Activated naive CD8-positive, alpha-beta T cell treated with anti-CD3 and anti-CD28 coated beads for 36 hours (primary cell): ENCODE data around the gene NXPH1. TPM values are rescaled to one million over a fixed set of nuclear protein-coding genes. Genes with fewer than 3 reads are reported as not detected.

ENCODE experiments used
- DNase-seq: peaks from one replicate; pipeline ENCODE4 v3.0.0; 2021
- H3K27ac Mint-ChIP-seq: one replicate; pipeline ENCODE4 v1.8.0; 2022; ENCODE audit warnings: mild to moderate bottlenecking, moderate library complexity, mixed read lengths
- H3K27me3 Mint-ChIP-seq: one replicate; pipeline ENCODE4 v1.8.0; 2022; ENCODE audit warnings: mild to moderate bottlenecking, mixed read lengths
- H3K36me3 Mint-ChIP-seq: one replicate; pipeline ENCODE4 v1.8.0; 2021; ENCODE audit warnings: mild to moderate bottlenecking, mixed read lengths
- H3K4me1 Mint-ChIP-seq: one replicate; pipeline ENCODE4 v1.8.0; 2021; ENCODE audit warnings: mixed read lengths
- H3K4me3 Mint-ChIP-seq: one replicate; pipeline ENCODE4 v1.8.0; 2022; ENCODE audit warnings: mild to moderate bottlenecking, moderate library complexity, mixed read lengths
- H3K9me3 Mint-ChIP-seq: one replicate; pipeline ENCODE4 v1.8.0; 2022; ENCODE audit warnings: mixed read lengths
- total RNA-seq, 2 experiments: library from RNA; stranded (reverse); gene quantifications; one replicate each; pipeline ENCODE4 v1.2.3, GENCODE V29; 2021

Gene NXPH1
- total RNA-seq, 2 experiments from 2014 or later, result not detected

DNA sequence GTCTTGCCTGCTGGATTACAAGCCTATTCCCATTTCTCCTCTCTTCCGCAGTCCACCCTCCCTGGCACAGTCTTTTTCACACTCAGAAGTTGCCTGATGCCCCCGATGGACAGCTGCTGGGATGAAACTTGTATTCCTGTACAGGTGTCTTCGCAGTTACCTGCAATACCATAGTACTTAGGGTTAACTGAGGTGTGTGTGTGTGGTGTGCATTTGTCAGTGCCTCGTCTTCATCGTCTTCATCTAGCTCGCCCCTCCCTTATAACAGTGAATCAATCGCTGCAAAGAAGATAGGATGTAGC, 11.0 kb downstream of the NXPH1 start:
- no peak overlapping the region for H3K27ac Mint-ChIP-seq
- H3K27me3 Mint-ChIP-seq, result peaks cover 79% of the 10 kb centered on the region
- peaks cover 11% of the 10 kb centered on the region for H3K9me3 Mint-ChIP-seq
- no peak overlapping the region for H3K4me3 Mint-ChIP-seq
- peaks cover 2% of the 10 kb centered on the region for H3K4me1 Mint-ChIP-seq
- no peak for DNase-seq
- peaks cover 9% of the 10 kb centered on the region for H3K36me3 Mint-ChIP-seq

DNA sequence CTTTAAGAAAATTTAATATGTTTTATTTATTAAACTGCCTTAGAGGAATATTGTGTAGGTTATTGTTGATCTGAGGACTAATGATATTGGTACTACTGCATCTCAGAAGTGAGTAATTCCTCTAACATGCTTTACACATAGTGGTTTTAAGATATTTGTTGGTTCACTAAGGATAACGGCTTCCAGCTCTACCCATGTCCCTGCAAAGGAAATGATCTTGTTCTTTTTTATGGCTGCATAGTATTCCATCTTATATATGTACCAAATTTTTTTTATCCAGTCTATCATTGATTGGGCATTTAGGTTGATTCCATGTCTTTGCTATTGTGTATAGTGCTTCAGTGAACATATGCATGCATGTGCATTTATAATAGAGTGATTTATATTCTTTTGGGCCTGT, 20.1 kb downstream of the NXPH1 start:
- DNase-seq, result no peak
- no peaks in the 10 kb centered on the region for H3K36me3 Mint-ChIP-seq
- no peak overlapping the region for H3K4me3 Mint-ChIP-seq
- no peaks in the 10 kb centered on the region for H3K4me1 Mint-ChIP-seq
- H3K9me3 Mint-ChIP-seq, result no peaks in the 10 kb centered on the region
- H3K27ac Mint-ChIP-seq, result no peak overlapping the region
- no peaks in the 10 kb centered on the region for H3K27me3 Mint-ChIP-seq

DNA sequence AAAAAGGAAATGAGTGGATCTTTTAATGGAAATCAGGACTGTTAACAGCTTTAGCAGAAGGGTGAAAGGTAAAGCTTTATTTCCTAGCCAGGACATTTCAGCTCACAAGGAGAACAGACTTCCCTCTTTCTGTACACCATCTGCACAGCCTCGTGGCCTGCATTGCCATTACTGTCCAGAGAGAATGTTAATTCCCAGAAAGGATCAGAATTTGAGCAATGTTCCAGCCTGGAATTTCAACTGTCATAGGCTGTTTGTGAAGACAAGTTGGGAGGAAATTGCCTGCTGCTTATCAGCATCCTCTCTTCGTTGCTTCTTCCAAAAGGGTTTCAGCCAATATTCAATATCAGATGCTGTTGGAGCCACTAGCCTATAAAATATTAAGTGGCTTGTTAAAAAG, 22.0 kb downstream of the NXPH1 start:
- Mint-ChIP-seq H3K36me3 (no peaks in the 10 kb centered on the region), H3K4me1 (no peaks in the 10 kb centered on the region), H3K4me3 (no peak overlapping the region), H3K27me3 (peaks cover 2% of the 10 kb centered on the region), H3K9me3 (no peaks in the 10 kb centered on the region), H3K27ac (no peak overlapping the region)
- no peak for DNase-seq

DNA sequence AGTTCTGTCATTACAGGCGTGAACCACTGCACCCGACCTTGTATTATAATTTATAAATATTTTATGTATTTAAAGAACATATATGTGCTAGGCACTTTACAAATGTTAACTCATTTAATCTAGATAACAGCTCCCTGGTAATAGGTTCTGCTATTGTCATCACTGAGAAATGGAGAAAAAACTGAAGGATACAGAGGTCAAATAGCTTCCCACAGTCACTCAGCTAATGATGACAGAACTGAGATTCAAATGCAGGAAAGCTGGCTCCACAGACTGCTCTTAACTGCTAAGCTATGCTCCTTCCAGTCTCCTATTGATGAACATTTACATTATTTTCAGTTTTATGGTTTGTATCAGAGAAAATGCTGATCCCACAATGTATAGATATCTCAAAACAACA, 28.9 kb downstream of the NXPH1 start:
- no peak overlapping the region for H3K4me3 Mint-ChIP-seq
- no peaks in the 10 kb centered on the region for H3K9me3 Mint-ChIP-seq
- no peaks in the 10 kb centered on the region for H3K36me3 Mint-ChIP-seq
- no peak overlapping the region for H3K27ac Mint-ChIP-seq
- peaks cover 3% of the 10 kb centered on the region for H3K27me3 Mint-ChIP-seq
- H3K4me1 Mint-ChIP-seq, result no peaks in the 10 kb centered on the region
- DNase-seq, result no peak

DNA sequence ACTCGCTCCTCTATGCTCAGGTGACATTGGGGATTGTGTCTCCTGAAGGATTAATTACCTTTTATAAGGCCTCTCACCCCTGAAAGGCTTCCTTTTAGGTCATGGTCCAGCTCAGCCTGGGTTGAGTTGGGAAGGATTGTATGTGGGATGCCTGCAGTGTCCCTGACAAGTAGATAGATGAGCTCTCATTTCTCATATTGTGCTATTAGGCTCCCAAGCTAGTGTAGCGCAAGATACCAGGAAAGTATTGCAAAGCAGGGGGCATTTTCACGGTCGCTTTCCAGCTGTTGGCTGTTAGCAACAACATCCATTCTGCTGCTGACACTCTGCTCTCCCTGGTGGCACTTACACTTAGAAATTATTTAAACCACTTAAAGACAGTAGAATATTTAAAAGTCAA, 31.9 kb downstream of the NXPH1 start:
- Mint-ChIP-seq H3K27me3 (peaks cover 8% of the 10 kb centered on the region), H3K4me3 (no peak overlapping the region), H3K27ac (no peak overlapping the region), H3K4me1 (no peaks in the 10 kb centered on the region), H3K9me3 (no peaks in the 10 kb centered on the region), H3K36me3 (no peaks in the 10 kb centered on the region)
- no peak for DNase-seq

DNA sequence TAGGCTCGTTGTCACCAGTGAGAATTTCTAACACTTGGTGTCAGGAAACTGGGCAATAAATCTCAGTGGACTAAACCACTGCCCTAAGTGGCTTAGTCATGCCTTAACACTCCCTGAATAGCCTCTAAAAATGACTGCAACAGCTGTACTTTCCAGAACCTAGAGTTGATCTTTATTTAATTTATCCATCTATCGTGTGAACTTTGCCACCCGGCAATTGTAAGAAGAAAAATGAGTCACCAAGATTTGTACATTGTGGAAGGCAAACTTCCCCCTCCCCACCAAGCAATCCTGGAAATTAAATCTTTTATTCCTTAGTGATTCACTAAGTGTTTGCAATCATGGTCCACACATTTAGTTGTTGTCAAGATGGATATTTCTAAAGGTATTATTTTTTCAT, 47.1 kb downstream of the NXPH1 start:
- H3K4me1 Mint-ChIP-seq, result no peaks in the 10 kb centered on the region
- no peak overlapping the region for H3K27ac Mint-ChIP-seq
- no peaks in the 10 kb centered on the region for H3K27me3 Mint-ChIP-seq
- H3K36me3 Mint-ChIP-seq, result no peaks in the 10 kb centered on the region
- no peak overlapping the region for H3K4me3 Mint-ChIP-seq
- no peaks in the 10 kb centered on the region for H3K9me3 Mint-ChIP-seq
- no peak for DNase-seq

DNA sequence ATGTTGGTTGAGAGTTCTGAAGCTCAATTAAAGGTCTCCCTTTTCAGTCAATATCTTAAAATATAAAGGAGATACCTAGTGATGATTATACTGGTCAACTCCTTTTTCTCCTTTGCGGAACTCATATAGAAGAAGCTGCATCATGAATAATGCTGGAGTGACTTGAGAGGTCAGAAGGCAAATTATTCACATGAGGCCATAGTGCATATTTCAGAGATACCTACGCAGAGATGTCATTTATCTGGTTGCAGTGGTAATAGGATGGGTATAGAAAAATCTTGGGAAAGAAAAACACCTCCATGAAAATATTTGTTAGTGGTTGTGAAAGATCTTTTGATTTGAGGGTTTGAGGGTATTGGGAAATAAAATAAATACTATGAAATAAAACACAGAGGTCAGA, 47.7 kb downstream of the NXPH1 start:
- Mint-ChIP-seq H3K27me3 (no peaks in the 10 kb centered on the region), H3K4me3 (no peak overlapping the region), H3K27ac (no peak overlapping the region), H3K4me1 (no peaks in the 10 kb centered on the region), H3K36me3 (no peaks in the 10 kb centered on the region), H3K9me3 (no peaks in the 10 kb centered on the region)
- DNase-seq, result no peak

DNA sequence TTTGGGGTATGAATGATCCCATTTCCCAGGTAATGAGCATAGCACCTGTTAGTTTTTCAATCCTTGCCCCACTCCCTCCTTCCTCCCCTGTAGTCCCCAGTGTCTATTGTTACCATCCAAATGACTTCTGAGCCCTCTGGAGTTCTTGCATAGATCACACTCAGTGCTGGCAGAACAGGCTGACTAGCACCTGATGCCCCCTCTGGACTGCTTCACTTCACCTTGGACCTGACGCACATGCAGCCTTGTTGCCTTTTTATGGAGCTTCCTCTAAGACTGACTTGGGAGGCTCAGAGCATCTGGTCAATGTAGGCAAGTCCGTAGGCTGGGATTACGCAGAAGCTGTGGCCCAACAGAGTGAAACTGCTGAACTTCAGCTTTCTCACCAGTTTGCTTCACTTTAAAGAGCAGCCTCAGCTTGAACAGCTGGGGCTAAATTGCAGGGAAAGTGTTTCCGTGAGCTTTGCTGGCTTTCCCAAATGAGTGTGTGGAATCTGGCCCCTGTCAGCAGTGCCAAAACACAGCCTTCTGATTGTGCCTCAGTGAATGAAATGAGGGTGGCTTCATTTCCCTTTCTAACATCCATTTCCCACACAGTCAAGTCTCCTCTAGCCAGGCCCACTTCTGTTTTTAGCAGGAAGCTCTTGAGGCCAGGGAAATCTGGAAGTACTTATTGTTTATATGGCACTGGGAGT, 48.5 kb downstream of the NXPH1 start:
- no peak overlapping the region for H3K4me3 Mint-ChIP-seq
- H3K9me3 Mint-ChIP-seq, result peaks cover 1% of the 10 kb centered on the region
- no peak overlapping the region for H3K27ac Mint-ChIP-seq
- no peaks in the 10 kb centered on the region for H3K36me3 Mint-ChIP-seq
- H3K4me1 Mint-ChIP-seq, result no peaks in the 10 kb centered on the region
- DNase-seq, result no peak
- H3K27me3 Mint-ChIP-seq, result no peaks in the 10 kb centered on the region

DNA sequence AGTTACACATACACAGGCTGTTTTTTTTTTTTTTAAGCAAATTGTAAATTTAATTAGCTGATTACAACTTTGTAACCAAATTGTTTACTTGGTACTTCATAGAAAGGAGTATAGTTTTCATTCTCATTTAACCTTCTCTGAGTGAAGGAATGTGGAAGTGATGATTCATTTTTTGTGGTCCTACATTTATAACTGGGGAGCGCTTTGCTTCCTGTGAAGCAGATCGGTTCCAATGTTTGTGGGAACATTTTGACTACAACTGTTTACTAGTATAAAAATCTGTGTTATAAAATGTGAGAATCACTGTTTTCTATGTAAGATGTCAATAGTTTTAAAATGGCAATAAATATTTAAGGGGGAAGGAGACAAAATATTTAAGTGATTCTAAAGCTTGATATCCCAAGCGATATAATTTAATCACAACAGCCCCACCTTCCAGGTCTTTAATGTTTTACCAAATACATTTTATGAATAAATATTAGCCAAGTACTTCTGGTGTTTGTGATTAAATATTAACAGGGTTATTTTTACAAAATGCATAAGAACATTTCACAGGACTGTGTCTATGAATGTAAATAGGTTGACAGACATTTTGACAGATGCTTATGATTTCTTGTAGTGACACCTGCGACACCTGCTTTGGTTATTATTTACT, 57.1 kb downstream of the NXPH1 start:
- DNase-seq, result no peak
- no peaks in the 10 kb centered on the region for H3K36me3 Mint-ChIP-seq
- H3K27ac Mint-ChIP-seq, result no peak overlapping the region
- H3K9me3 Mint-ChIP-seq, result peaks cover 1% of the 10 kb centered on the region
- no peak overlapping the region for H3K4me3 Mint-ChIP-seq
- H3K4me1 Mint-ChIP-seq, result no peaks in the 10 kb centered on the region
- no peaks in the 10 kb centered on the region for H3K27me3 Mint-ChIP-seq

DNA sequence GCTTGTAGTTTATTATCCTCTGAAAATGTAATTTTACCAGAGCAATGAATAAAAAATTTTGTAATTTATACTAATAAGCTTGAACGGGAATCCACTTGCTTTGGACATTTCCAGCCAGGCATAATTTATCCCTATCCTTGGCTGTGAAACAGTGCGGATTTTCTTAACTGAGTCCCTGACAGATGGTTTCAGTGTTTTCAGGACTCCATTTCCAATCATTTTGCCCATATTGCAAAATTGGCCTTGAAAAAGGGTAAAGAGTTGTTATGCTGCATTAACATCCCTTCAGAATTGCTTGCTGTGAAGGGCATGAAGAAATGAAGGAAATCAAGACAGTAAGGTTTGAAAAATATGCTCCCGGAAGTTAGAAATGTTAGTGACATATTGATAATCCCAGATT, 57.7 kb downstream of the NXPH1 start:
- H3K27me3 Mint-ChIP-seq, result peaks cover 3% of the 10 kb centered on the region
- no peaks in the 10 kb centered on the region for H3K36me3 Mint-ChIP-seq
- no peaks in the 10 kb centered on the region for H3K4me1 Mint-ChIP-seq
- H3K27ac Mint-ChIP-seq, result no peak overlapping the region
- H3K9me3 Mint-ChIP-seq, result peaks cover 1% of the 10 kb centered on the region
- H3K4me3 Mint-ChIP-seq, result no peak overlapping the region
- no peak for DNase-seq

DNA sequence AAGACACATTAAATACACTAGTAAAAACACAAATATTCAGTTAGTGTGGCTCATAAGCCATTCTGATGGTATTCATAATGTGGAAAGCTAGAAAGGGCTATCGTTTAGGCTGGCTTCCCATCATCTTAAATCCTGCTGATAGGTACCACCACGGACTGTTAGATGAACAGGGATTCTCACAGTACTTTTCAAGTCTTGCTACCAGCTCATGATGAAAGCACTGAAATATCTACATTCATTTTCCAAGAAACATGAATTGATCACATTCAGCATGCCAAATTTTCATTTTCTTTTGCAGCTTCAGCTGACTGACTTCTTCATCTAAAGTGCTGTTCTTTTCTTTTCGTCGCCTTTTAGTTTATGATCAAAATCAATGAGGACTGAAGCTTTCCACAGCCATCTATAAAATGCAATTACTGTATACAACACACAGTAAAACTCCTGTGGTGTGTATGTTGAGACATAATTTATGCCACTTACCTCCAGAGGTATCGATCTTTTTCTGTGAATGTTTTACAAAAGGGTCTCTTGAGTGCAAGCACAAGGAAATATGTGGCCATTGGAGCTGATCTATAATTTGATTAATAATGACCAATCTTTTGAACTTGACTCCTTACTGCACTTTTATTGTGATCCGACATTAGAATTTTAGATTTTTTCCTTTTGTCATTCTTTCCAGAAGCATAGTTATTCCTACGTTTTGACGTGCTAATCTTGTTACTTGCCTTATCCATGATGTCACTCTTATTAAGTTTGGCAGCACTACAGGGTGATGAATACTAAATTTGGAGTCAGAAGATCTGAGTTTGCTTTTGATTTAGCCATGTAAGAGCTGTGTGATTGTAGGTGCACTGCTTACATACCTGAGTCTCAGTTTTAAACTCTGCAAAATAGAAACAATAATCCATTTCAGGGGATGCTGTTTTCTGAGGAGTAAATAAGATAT, 58.4 kb downstream of the NXPH1 start:
- Mint-ChIP-seq H3K36me3 (no peaks in the 10 kb centered on the region), H3K9me3 (no peaks in the 10 kb centered on the region), H3K4me3 (no peak overlapping the region), H3K4me1 (no peaks in the 10 kb centered on the region), H3K27me3 (peaks cover 3% of the 10 kb centered on the region), H3K27ac (no peak overlapping the region)
- no peak for DNase-seq

DNA sequence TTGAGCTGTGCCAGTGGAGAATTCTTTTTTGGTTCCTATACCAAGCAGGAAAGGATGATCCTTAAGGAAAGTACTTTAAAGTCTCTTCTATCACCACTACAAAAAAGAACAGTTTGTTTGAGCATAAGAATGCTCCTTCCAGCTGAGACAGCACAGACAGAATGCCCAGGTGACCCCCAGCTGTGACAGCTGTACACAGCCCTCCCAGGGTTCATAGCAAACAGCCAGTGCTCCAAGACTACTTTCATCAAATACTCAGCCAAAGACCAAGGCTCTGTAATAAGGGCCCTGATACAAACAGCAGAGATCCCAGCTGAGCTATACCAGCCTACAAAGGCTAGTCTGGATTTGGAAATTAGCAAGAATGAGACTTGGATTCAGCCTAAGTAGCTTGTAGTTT, 65.7 kb downstream of the NXPH1 start:
- no peaks in the 10 kb centered on the region for H3K4me1 Mint-ChIP-seq
- H3K27ac Mint-ChIP-seq, result no peak overlapping the region
- no peak for DNase-seq
- H3K36me3 Mint-ChIP-seq, result no peaks in the 10 kb centered on the region
- no peak overlapping the region for H3K4me3 Mint-ChIP-seq
- H3K9me3 Mint-ChIP-seq, result no peaks in the 10 kb centered on the region
- H3K27me3 Mint-ChIP-seq, result peaks cover 6% of the 10 kb centered on the region

DNA sequence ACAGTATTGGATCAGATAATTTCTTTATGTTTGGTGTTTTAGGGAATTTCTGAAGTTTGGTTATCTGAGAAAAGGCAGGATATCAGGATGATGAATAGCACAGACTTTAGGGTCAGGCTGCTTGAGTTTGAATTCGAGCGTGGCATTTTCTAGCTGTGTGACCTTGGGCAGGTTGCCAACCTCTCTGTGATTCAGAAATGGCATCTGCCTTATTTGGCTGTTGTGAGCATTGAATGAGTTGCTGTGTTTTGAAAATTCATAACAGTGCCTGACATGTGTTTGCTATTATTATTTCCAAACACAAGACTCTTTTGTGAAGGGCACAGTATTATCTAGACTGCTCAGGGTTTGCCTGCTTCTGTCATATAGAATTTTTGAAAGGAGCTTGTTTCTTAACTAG, 66.9 kb downstream of the NXPH1 start:
- DNase-seq, result no peak
- no peaks in the 10 kb centered on the region for H3K36me3 Mint-ChIP-seq
- H3K9me3 Mint-ChIP-seq, result no peaks in the 10 kb centered on the region
- H3K4me3 Mint-ChIP-seq, result no peak overlapping the region
- no peaks in the 10 kb centered on the region for H3K4me1 Mint-ChIP-seq
- H3K27me3 Mint-ChIP-seq, result peaks cover 6% of the 10 kb centered on the region
- H3K27ac Mint-ChIP-seq, result no peak overlapping the region

DNA sequence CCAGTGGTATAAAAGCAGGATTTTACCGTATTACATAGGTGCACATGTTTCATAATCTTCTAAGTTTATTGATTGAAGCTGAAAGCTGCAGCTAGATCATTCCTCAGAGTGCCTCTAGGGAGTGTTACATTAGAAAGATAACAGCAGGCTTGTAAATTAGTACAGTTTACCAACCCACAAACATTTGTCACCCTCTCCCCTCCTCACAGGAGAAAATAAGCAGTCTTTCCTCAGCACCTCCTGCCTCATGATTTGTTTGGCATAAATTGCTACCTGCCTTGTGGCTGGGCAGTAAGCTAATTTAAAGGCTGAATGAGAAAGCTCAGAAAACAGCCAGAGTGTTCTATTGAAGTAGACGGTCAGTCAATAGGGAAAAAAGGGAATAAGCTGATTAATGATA, 74.2 kb downstream of the NXPH1 start:
- Mint-ChIP-seq H3K9me3 (no peaks in the 10 kb centered on the region), H3K4me1 (no peaks in the 10 kb centered on the region), H3K36me3 (no peaks in the 10 kb centered on the region)

DNA sequence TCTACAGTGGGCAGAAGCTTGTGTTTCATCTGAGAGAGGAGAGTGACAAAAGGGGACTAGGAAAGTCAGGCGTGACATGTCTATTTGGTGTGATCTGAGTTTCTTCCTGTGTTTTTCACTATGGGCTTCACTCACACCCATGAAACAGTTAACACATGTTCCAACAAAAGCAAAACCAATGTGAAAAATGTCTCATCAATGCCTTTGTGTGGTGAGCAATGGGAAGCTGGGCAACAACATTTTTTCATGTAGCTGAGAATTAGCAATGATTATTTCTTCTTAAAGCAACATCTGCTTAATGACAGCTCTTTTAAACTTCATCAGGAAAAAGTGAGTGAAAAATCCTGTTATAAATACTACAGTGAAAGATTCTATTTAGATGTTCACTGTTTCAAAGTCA, 76.2 kb downstream of the NXPH1 start:
- no peak for DNase-seq
- H3K4me3 Mint-ChIP-seq, result no peak overlapping the region
- no peaks in the 10 kb centered on the region for H3K36me3 Mint-ChIP-seq
- H3K9me3 Mint-ChIP-seq, result no peaks in the 10 kb centered on the region
- H3K27me3 Mint-ChIP-seq, result no peaks in the 10 kb centered on the region
- H3K27ac Mint-ChIP-seq, result no peak overlapping the region
- H3K4me1 Mint-ChIP-seq, result no peaks in the 10 kb centered on the region

More for the DNA sequence above, 74.2 kb downstream of the NXPH1 start:
- Mint-ChIP-seq H3K27ac (no peak overlapping the region), H3K27me3 (no peaks in the 10 kb centered on the region), H3K4me3 (no peak overlapping the region)
- no peak for DNase-seq
